H1 (cell line): ENCODE measurements around the gene MYLK. TPM values are rescaled to one million over a fixed set of nuclear protein-coding genes. Genes with fewer than 3 reads are reported as not detected.

Source experiments
- CBX8 ChIP-seq: fragments of 300-800, 300-1000 bp; sonication (generic); IDR thresholded peaks from 2 replicates; pipeline ENCODE4 v1.7.1; 2016; ENCODE audit warnings: low read depth, low read length, borderline replicate concordance
- CEBPB ChIP-seq: IDR thresholded peaks from 2 replicates; pipeline ENCODE4 v1.6.1; 2012; ENCODE audit warnings: low read depth, low read length
- CHD2 ChIP-seq: IDR thresholded peaks from 2 replicates; pipeline ENCODE4 v1.6.1; 2012; ENCODE audit warnings: low read length, improper control_type of control experiment
- CTBP2 ChIP-seq: IDR thresholded peaks from 2 replicates; pipeline ENCODE4 v1.7.0; 2011; ENCODE audit warnings: borderline replicate concordance, mild to moderate bottlenecking, moderate library complexity, mixed read lengths, low read length; ENCODE audit not compliant: insufficient read depth, insufficient read length
- POU5F1 ChIP-seq: IDR thresholded peaks from 2 replicates; pipeline ENCODE4 v1.6.1; 2011; ENCODE audit warnings: low read depth, mild to moderate bottlenecking, low read length, moderate library complexity
- RNF2 ChIP-seq: fragments of 200-900, 300-1000 bp; sonication (generic); IDR thresholded peaks from 2 replicates; pipeline ENCODE4 v1.7.1; 2016; ENCODE audit warnings: borderline replicate concordance, low read depth, mild to moderate bottlenecking, antibody characterized with exemption, low read length; ENCODE audit not compliant: poor library complexity, severe bottlenecking; ENCODE audit errors: missing control alignments
- polyA plus RNA-seq, 7 experiments: library from polyadenylated mRNA; depleted of rRNA in 3 of 7; stranded (reverse) in 5 of 7; unstranded in 2 of 7; fragments of >200 nt in 5 of 7; fragments of 200-250 nt in 2 of 7; gene quantifications; 1 replicate in 5 of 7; 2 replicates in 1 of 7; 4 replicates in 1 of 7; pipeline versions ENCODE4 v1.2.1 to v1.2.3, GENCODE V29; 2011 to 2013; ENCODE audit warnings: missing spikeins in 2 of 7, mixed read lengths in 2 of 7
- total RNA-seq: library from RNA; stranded (reverse); fragmentation: NEBNext Ultra II Directional; extraction: Animal tissue kit (Norgen Biotek cat#: 25700); gene quantifications from 2 replicates; pipeline ENCODE4 v1.2.1, GENCODE V29; 2021

MYLK gene
- total and polyA plus RNA-seq, 2 of the 8 experiments (the other 6 are each of a cell fraction or from before 2014, with no cell fraction given): 11.6 to 21.3 TPM

GRCh38 chr3:123841476-123842238, 42.5 kb downstream of the MYLK start (continued):
- no peak for TF ChIP-seq POU5F1
- no peak for TF ChIP-seq RNF2
- no peak for TF ChIP-seq CHD2
- TF ChIP-seq CEBPB: no peak
- no peak for TF ChIP-seq CBX8
- TF ChIP-seq CTBP2: no peak
